ENCODE results near the gene GAGE2A.
"Not testable (repeated sequence)": the region's sequence is repeated elsewhere in the genome, so short reads cannot be mapped to it uniquely, and the experiment has no call there.

GAGE2A gene

GRCh38 chrX:49589196-49589595, at the start of gene GAGE2A:
TSS of gene GAGE2A (plus strand) at chrX:49589496. CDS start at chrX:49590651, 1,155 bp downstream.
- DNase-seq (ENCODE audit: low spot score): not testable (repeated sequence)

DNA sequence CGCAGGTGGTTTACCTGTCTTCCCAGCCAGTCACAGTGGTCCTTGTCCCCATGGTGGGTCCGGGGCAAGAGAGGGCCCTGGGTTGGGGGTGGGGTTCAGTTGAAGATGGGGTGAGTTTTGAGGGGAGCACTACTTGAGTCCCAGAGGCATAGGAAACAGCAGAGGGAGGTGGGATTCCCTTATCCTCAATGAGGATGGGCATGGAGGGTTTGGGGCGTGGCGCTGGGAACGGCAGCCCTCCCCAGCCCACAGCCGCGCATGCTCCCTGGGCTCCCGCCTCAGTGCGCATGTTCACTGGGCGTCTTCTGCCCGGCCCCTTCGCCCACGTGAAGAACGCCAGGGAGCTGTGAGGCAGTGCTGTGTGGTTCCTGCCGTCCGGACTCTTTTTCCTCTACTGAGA, 47.9 kb upstream of the GAGE2A start, which contains the start of gene GAGE12D:
TSS of gene GAGE12D (plus strand) at position 301 of the 400 bp plus-strand sequence. CDS start 1,155 bp downstream, outside the sequence.
- DNase-seq (ENCODE audit: low spot score): not testable (repeated sequence)

- not testable (repeated sequence) for DNase-seq (ENCODE audit: low spot score)
Measured at GRCh38 chrX:49550989-49551388, 38.3 kb upstream of the GAGE2A start, which contains the start of gene GAGE12E. TSS of gene GAGE12E (plus strand) at chrX:49551289. CDS start at chrX:49552444, 1,155 bp downstream.

GRCh38 chrX:49560542-49560941, 28.8 kb upstream of the GAGE2A start, which contains the start of gene GAGE12F:
TSS of gene GAGE12F (plus strand) at chrX:49560842. CDS start at chrX:49561997, 1,155 bp downstream.
- DNase-seq (ENCODE audit: low spot score): not testable (repeated sequence)

GRCh38 chrX:49568728-49569127, 20.6 kb upstream of the GAGE2A start:
- not testable (repeated sequence) for DNase-seq (ENCODE audit: low spot score)

GRCh38 chrX:49569152-49569551, 20.1 kb upstream of the GAGE2A start:
- not testable (repeated sequence) for DNase-seq (ENCODE audit: low spot score)

- not testable (repeated sequence) for DNase-seq (ENCODE audit: low spot score)
Measured at GRCh38 chrX:49570100-49570499, 19.2 kb upstream of the GAGE2A start, which contains the start of gene GAGE12G. TSS of gene GAGE12G (plus strand) at chrX:49570400. CDS start at chrX:49571555, 1,155 bp downstream.

GRCh38 chrX:49579649-49580048, 9.6 kb upstream of the GAGE2A start, which contains the start of gene GAGE12H:
TSS of gene GAGE12H (plus strand) at chrX:49579949. CDS start at chrX:49581104, 1,155 bp downstream.
- DNase-seq (ENCODE audit: low spot score): not testable (repeated sequence)

- not testable (repeated sequence) for DNase-seq (ENCODE audit: low spot score)
Measured at GRCh38 chrX:49589769-49590478, 628 bp downstream of the GAGE2A start.

GRCh38 chrX:49590488-49590887, 1.2 kb downstream of the GAGE2A start:
- DNase-seq (ENCODE audit: low spot score): not testable (repeated sequence)

GRCh38 chrX:49598720-49599119, 9.4 kb downstream of the GAGE2A start, which contains the start of gene GAGE1:
TSS of gene GAGE1 (plus strand) at chrX:49599020. CDS start at chrX:49600175, 1,155 bp downstream.
- DNase-seq (ENCODE audit: low spot score): not testable (repeated sequence)

- DNase-seq (ENCODE audit: low spot score): no peak
Measured at GRCh38 chrX:49610718-49611310, 21.5 kb downstream of the GAGE2A start.

DNA sequence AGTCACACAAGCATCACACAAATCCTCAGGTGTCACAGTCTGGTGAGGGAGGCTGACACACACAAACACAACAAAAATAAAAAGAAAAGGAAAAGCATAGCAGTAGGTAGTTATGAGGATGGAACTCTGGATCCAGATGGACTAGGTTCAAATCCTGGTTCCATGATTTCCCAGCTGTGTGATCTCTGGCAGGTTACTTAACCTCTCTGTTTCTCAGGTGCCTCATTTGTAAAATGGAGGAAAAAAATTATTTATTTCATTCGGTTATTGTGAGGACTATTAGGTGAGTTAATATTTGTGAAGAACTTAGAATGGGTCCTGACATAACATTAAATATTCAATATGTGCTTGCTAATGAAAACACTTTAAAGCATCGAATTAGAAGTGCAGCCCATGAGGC, 29.3 kb downstream of the GAGE2A start:
- DNase-seq (ENCODE audit: low spot score): no peak

GRCh38 chrX:49627086-49627777, 37.9 kb downstream of the GAGE2A start:
- DNase-seq (ENCODE audit: low spot score): no peak

DNA sequence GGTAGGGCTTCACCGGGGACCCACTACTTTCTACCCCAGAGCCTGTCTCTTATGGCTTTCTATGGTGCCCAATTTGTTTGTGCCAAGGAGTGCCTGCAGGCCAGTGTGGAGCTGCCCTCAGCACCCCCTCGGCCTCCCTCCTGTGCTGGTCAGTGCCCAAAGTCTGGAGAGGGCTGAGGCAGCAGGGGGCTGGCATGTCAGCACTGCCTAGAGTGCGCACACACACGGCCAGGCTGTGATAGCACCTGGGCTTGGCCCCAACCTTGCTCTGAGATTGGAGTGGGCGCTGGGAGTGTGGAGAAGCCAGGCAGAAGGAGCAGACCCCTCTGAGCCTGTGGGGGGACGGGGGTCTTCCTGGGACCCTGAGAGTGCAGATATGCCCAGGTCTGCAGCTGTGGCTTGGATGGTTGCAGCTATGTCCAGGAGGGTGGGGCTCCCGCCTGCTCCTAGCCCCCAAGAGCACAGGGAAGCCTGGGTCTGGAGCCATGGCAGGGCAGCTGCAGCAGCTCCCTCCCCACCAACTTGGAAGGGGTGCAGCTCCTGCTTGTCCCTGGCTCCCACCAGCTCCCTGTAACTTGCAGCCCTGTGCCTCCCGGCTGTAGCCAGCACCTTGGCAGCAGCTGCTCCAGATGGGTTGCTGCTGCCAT, 55.8 kb downstream of the GAGE2A start:
- no peak for DNase-seq (ENCODE audit: low spot score)
